ENCODE measurements around the gene SIRT4. TPM values are rescaled to one million over a fixed set of nuclear protein-coding genes. Genes with fewer than 3 reads are reported as not detected.

The SIRT4 gene
- total and polyA plus RNA-seq, 9 donors, result 3.4 to 6.3 (median 4.4) TPM

- peaks cover 10% of the 10 kb centered on the region for H3K36me3 ChIP-seq (ENCODE audit: control insufficient read depth, insufficient read depth, low read length)
- no peaks in the 10 kb centered on the region for H3K27me3 ChIP-seq (ENCODE audit: control insufficient read depth, insufficient read depth, low read length)
- H3K4me3 ChIP-seq (ENCODE audit: low read length), result peak overlapping the region; percentile 95
- peak; percentile 76 for DNase-seq
- peak overlapping the region; percentile 80 for H3K27ac ChIP-seq (ENCODE audit: low read length)
- H3K4me1 ChIP-seq (ENCODE audit: control insufficient read depth, insufficient read depth, low read length), result peaks cover 74% of the 10 kb centered on the region
- 81% methylated on average over 5 of the region's 10 CpGs for WGBS (ENCODE audit: insufficient coverage)
- H3K9me3 ChIP-seq (replicated peaks; ENCODE audit: control insufficient read depth, low read depth, low read length), result no peaks in the 10 kb centered on the region
Observed at GRCh38 chr12:120261951-120262851, 39.9 kb upstream of the SIRT4 start.

GRCh38 chr12:120262852-120263747, 39.0 kb upstream of the SIRT4 start:
- H3K27ac ChIP-seq (ENCODE audit: low read length), result peak overlapping the region; percentile 80
- no peaks in the 10 kb centered on the region for H3K9me3 ChIP-seq (replicated peaks; ENCODE audit: control insufficient read depth, low read depth, low read length)
- WGBS (ENCODE audit: insufficient coverage), result 35% methylated on average over 2 of the region's 15 CpGs
- peak; percentile 77 for DNase-seq
- peaks cover 65% of the 10 kb centered on the region for H3K4me1 ChIP-seq (ENCODE audit: control insufficient read depth, insufficient read depth, low read length)
- H3K4me3 ChIP-seq (ENCODE audit: low read length), result peak overlapping the region; percentile 95
- H3K27me3 ChIP-seq (ENCODE audit: control insufficient read depth, insufficient read depth, low read length), result no peaks in the 10 kb centered on the region
- peaks cover 10% of the 10 kb centered on the region for H3K36me3 ChIP-seq (ENCODE audit: control insufficient read depth, insufficient read depth, low read length)

DNA sequence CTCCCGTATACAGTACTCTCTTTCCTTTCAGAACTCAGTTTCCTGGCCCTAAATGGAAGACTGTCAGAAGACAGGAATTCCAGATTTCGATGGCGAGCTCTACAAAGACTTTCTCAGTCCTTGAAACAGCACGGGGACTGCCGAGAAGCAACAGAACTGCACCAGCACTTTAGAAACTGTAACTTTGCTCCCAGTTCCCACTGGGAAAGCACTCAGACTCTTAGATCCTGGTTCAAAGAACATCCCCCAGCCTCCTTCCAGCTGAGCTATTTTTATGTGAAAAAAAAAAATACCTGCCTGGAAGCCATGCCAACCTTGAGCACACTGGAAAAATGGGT, 38.4 kb upstream of the SIRT4 start:
- DNase-seq, result peak; percentile 47
- Histone ChIP-seq H3K9me3 (replicated peaks; ENCODE audit: control insufficient read depth, low read depth, low read length) (no peaks in the 10 kb centered on the region), H3K36me3 (ENCODE audit: control insufficient read depth, insufficient read depth, low read length) (peaks cover 6% of the 10 kb centered on the region)

GRCh38 chr12:120264086-120264903, 37.8 kb upstream of the SIRT4 start:
- peak overlapping the region; percentile 95 for H3K4me3 ChIP-seq (ENCODE audit: low read length)
- DNase-seq, result peak; percentile 46
- H3K36me3 ChIP-seq (ENCODE audit: control insufficient read depth, insufficient read depth, low read length), result peaks cover 6% of the 10 kb centered on the region
- WGBS (ENCODE audit: insufficient coverage), result 19% methylated on average over 4 of the region's 15 CpGs
- peak overlapping the region; percentile 80 for H3K27ac ChIP-seq (ENCODE audit: low read length)
- H3K27me3 ChIP-seq (ENCODE audit: control insufficient read depth, insufficient read depth, low read length), result no peaks in the 10 kb centered on the region
- peaks cover 59% of the 10 kb centered on the region for H3K4me1 ChIP-seq (ENCODE audit: control insufficient read depth, insufficient read depth, low read length)
- H3K9me3 ChIP-seq (replicated peaks; ENCODE audit: control insufficient read depth, low read depth, low read length), result no peaks in the 10 kb centered on the region

More for the DNA sequence above, 38.4 kb upstream of the SIRT4 start:
- no peaks in the 10 kb centered on the region for H3K27me3 ChIP-seq (ENCODE audit: control insufficient read depth, insufficient read depth, low read length)
- H3K4me1 ChIP-seq (ENCODE audit: control insufficient read depth, insufficient read depth, low read length), result peaks cover 60% of the 10 kb centered on the region
- WGBS (ENCODE audit: insufficient coverage), result 16% methylated on average over 3 of the region's 5 CpGs
- H3K4me3 ChIP-seq (ENCODE audit: low read length), result peak overlapping the region; percentile 95
- H3K27ac ChIP-seq (ENCODE audit: low read length), result peak overlapping the region; percentile 80

DNA sequence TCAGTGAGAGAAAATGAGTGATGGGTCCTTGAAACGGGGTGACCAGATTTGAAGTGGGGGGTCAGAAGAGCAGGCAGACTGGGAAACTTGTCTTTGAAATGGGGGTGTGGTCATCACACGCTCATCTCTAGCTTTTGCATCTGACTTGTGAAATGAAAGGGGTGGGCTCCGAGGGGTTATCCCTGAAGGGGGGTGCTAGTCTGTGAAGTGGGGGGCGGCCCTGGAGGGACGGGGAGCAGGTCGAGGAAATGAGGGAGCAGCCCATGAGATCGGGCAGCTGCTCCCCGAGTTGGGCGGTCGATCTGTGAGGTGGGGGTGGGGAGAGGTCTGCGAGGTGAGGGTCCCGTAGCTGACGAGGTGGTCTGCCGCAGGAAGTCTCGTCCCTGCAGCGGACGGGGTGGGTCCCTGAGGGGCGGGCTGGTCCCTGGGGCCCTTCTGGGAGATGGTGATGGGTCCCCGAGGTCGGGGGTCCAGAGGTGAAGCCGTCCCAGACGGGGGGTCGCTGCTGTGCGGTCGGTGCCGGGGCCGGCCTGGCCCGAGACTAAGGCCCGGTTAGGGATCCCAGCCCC, 37.1 kb upstream of the SIRT4 start:
- peak; percentile 36 for DNase-seq
- peaks cover 6% of the 10 kb centered on the region for H3K36me3 ChIP-seq (ENCODE audit: control insufficient read depth, insufficient read depth, low read length)
- under 1% methylated on average over 28 of the region's 29 CpGs for WGBS (ENCODE audit: insufficient coverage)
- H3K27ac ChIP-seq (ENCODE audit: low read length), result peak overlapping the region; percentile 80
- no peaks in the 10 kb centered on the region for H3K9me3 ChIP-seq (replicated peaks; ENCODE audit: control insufficient read depth, low read depth, low read length)
- H3K27me3 ChIP-seq (ENCODE audit: control insufficient read depth, insufficient read depth, low read length), result no peaks in the 10 kb centered on the region
- H3K4me1 ChIP-seq (ENCODE audit: control insufficient read depth, insufficient read depth, low read length), result peaks cover 53% of the 10 kb centered on the region
- H3K4me3 ChIP-seq (ENCODE audit: low read length), result peak overlapping the region; percentile 95

DNA sequence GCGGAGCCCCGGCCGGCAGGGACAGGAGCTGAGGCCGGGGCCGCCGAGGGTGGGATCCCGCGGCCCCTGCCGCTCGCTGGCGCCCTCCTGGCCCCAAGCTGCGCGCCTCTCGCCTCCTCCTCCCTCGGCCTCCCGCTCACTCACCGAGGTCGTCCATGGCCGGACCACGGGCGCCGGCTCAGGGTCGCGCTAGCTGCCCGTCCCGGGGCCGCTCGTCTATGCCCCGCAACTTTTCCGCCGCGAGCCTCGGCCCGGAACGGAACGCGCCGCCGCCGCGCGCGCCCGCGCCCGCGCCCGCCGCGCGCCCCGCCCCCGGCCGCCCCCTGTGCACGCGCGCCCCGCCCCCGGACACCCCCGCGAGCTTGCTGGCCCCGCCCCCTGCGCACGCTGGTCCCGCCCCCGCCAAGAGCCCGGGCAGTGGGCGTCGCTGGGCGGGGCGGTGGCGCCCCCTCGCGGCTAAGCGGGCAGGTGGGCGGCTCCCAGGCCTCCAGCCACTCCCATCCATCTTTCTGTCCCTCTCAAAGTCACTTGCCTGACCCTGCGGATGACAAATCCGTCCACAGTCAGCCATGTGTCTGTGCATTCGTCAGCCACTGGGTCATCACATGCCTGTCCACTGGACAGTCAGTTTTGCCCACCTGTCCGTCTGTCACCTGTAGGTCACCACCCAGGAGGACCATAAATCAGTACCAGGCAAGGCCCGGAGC, 36.5 kb upstream of the SIRT4 start, which contains the start of gene PXN:
Gene PXN (minus strand): TSS at position 258 of the 707 bp plus-strand sequence. CDS start 101 bp downstream, at position 157.
- peak; percentile 91 for DNase-seq
- peaks cover 6% of the 10 kb centered on the region for H3K36me3 ChIP-seq (ENCODE audit: control insufficient read depth, insufficient read depth, low read length)
- H3K4me3 ChIP-seq (ENCODE audit: low read length), result peak within 1 kb of the TSS; percentile 95
- peaks cover 48% of the 10 kb centered on the region for H3K4me1 ChIP-seq (ENCODE audit: control insufficient read depth, insufficient read depth, low read length)
- peak within 1 kb of the TSS; percentile 80 for H3K27ac ChIP-seq (ENCODE audit: low read length)
- H3K27me3 ChIP-seq (ENCODE audit: control insufficient read depth, insufficient read depth, low read length), result no peaks in the 10 kb centered on the region
- WGBS (ENCODE audit: insufficient coverage), result 2% methylated on average over 54 of the region's 81 CpGs
- H3K9me3 ChIP-seq (replicated peaks; ENCODE audit: control insufficient read depth, low read depth, low read length), result no peaks in the 10 kb centered on the region

- WGBS (ENCODE audit: insufficient coverage), result 7% methylated on average over 3 of the region's 8 CpGs
- peaks cover 41% of the 10 kb centered on the region for H3K4me1 ChIP-seq (ENCODE audit: control insufficient read depth, insufficient read depth, low read length)
- H3K4me3 ChIP-seq (ENCODE audit: low read length), result no peak overlapping the region
- DNase-seq, result no peak
- peaks cover 6% of the 10 kb centered on the region for H3K36me3 ChIP-seq (ENCODE audit: control insufficient read depth, insufficient read depth, low read length)
- no peaks in the 10 kb centered on the region for H3K27me3 ChIP-seq (ENCODE audit: control insufficient read depth, insufficient read depth, low read length)
- no peaks in the 10 kb centered on the region for H3K9me3 ChIP-seq (replicated peaks; ENCODE audit: control insufficient read depth, low read depth, low read length)
- H3K27ac ChIP-seq (ENCODE audit: low read length), result no peak overlapping the region
Observed at GRCh38 chr12:120266180-120266870, 35.8 kb upstream of the SIRT4 start.

GRCh38 chr12:120267736-120268135, 34.4 kb upstream of the SIRT4 start:
- no peaks in the 10 kb centered on the region for H3K36me3 ChIP-seq (ENCODE audit: control insufficient read depth, insufficient read depth, low read length)
- H3K4me1 ChIP-seq (ENCODE audit: control insufficient read depth, insufficient read depth, low read length), result peaks cover 27% of the 10 kb centered on the region
- 29% methylated on average over 2 of the region's 4 CpGs for WGBS (ENCODE audit: insufficient coverage)
- no peak overlapping the region for H3K4me3 ChIP-seq (ENCODE audit: low read length)
- no peaks in the 10 kb centered on the region for H3K27me3 ChIP-seq (ENCODE audit: control insufficient read depth, insufficient read depth, low read length)
- DNase-seq, result no peak
- no peaks in the 10 kb centered on the region for H3K9me3 ChIP-seq (replicated peaks; ENCODE audit: control insufficient read depth, low read depth, low read length)
- H3K27ac ChIP-seq (ENCODE audit: low read length), result no peak overlapping the region
